ENCODE data around the gene KIAA1549. TPM values are rescaled to one million over a fixed set of nuclear protein-coding genes. Genes with fewer than 3 reads are reported as not detected.
"Not testable (repeated sequence)": the region's sequence is repeated elsewhere in the genome, so short reads cannot be mapped to it uniquely, and the experiment has no call there.

The KIAA1549 gene
- total and polyA plus RNA-seq, 5 experiments from 2014 or later: 0.39 to 0.47 TPM; not detected in 3

- Mint-ChIP-seq H3K27ac (peak overlapping the region in 2 of 10 donors; percentile 9 to 36), H3K4me1 (peaks cover 7 to 13% (median 10%) of the 10 kb centered on the region in 4 donors)
- H3K4me3 Mint-ChIP-seq, H3K27me3 Mint-ChIP-seq, DNase-seq, POLR2A ChIA-PET, H3K36me3 Mint-ChIP-seq, H3K9me3 Mint-ChIP-seq, ATAC-seq: not testable (repeated sequence)
Measured at GRCh38 chr7:138797046-138797445, 184.1 kb downstream of the KIAA1549 start.

DNA sequence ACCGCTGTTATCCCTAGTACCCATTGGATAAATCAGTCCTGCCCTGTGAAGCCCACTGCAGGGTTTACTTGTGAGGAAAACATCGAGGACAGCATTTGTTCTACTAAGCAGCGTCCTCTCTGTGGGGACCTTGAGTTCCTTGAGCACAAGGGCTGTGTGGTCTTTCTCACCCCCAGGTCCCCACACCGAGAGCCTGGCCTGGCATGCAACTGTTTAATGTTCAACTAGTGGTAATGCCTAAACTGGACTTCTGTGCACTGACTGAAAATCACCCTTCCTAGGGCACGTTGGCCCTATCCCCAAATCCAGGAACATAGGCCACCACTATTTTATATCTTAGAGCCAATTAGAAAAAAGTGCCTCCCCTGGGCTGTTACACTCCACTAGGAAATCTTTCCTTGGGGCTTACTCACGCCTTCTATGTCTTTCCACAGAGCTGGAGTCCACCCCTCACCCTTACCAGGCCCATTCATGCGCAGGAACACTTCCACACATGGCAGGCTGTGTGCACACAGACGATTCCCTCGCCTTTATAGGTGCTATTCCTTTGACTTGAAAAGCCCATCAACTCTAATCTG lies 185.1 kb downstream of the KIAA1549 start:
- POLR2A ChIA-PET: no interaction called here
- ATAC-seq: no peak
- H3K9me3 Mint-ChIP-seq: peaks cover 0 to 4% (median 0%) of the 10 kb centered on the region in 9 donors
- H3K4me3 Mint-ChIP-seq: no peak overlapping the region
- peaks cover 0 to 3% (median 0%) of the 10 kb centered on the region in 3 donors for H3K36me3 Mint-ChIP-seq
- H3K27ac Mint-ChIP-seq: no peak overlapping the region
- DNase-seq: no peak
- H3K27me3 Mint-ChIP-seq: peaks cover 0 to 3% (median 0%) of the 10 kb centered on the region in 5 donors
- H3K4me1 Mint-ChIP-seq: peaks cover 7 to 13% (median 10%) of the 10 kb centered on the region in 4 donors

DNA sequence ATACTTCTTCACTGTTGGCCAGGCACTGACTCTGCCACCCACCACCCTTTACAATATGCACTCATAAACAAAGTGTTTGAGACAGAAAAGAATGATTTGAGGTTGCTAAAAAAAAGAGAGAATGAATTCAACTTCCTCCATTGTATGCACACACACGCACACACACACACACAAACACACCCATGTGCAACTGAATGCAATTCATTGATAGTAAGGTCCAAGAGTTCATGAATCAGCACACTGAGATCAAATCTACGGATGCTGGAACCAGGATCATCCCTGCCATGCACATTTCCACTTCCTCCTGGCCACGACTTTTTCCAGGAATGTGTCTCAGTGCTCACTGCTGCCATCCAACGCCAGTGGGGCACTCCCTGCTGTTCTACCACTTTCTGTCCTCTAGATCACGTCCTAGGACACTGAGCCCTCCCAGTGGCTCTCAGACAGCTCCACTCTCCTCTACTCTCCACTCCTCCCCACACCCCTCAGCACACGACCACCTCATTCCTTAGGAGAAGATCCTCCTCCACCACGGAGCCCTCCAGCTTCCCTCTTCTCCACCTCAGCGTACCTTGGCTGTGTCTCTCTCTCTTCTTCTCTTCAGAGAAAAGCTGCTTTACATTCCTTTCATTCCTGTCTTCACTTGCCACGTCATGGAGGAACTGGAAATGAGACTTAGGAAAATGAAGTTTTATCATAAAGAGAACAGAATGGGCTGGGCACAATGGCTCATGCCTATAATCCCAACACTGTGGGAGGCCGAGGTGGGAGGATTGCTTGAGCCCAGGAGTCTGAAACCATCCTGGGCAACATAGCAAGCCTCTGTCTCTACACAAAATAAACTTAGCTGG lies 195.4 kb downstream of the KIAA1549 start:
- Mint-ChIP-seq H3K27ac (peak overlapping the region in 1 of 10 donors; percentile 74), H3K4me1 (no peaks in the 10 kb centered on the region), H3K4me3 (no peak overlapping the region), H3K27me3 (peaks cover 0 to 9% (median 3%) of the 10 kb centered on the region in 5 donors), H3K9me3 (peaks cover 0 to 42% (median 13%) of the 10 kb centered on the region in 9 donors), H3K36me3 (peaks cover 0 to 25% (median 17%) of the 10 kb centered on the region in 3 donors)
- POLR2A ChIA-PET: no interaction called here
- DNase-seq (no peak), ATAC-seq (no peak)

- Mint-ChIP-seq H3K36me3 (peaks cover 0 to 25% (median 17%) of the 10 kb centered on the region in 3 donors), H3K4me1 (no peaks in the 10 kb centered on the region), H3K9me3 (peaks cover 0 to 42% (median 13%) of the 10 kb centered on the region in 9 donors), H3K4me3 (no peak overlapping the region), H3K27ac (no peak overlapping the region), H3K27me3 (peaks cover 0 to 9% (median 3%) of the 10 kb centered on the region in 5 donors)
- POLR2A ChIA-PET: no interaction called here
- DNase-seq (no peak), ATAC-seq (no peak)
Measured at GRCh38 chr7:138784692-138785091, 196.5 kb downstream of the KIAA1549 start.

Other genes with a start within 250 kb of the KIAA1549 start
- gene TMEM213, start 183.4 kb downstream of the KIAA1549 start, total RNA-seq: not detected
- not detected for gene TMEM213, start 183.4 kb downstream of the KIAA1549 start, polyA plus RNA-seq
- gene ATP6V0A4, start 183.2 kb downstream of the KIAA1549 start, total RNA-seq: not detected
- not detected for gene ATP6V0A4, start 183.2 kb downstream of the KIAA1549 start, polyA plus RNA-seq
- gene ZC3HAV1L, start 54.7 kb upstream of the KIAA1549 start, total RNA-seq: under 1 TPM; 0.26 to 0.36 TPM
- under 1 TPM in 1 of 3 donors, not detected in 2; 0.23 TPM for gene ZC3HAV1L, start 54.7 kb upstream of the KIAA1549 start, polyA plus RNA-seq
- gene ZC3HAV1, start 128.3 kb upstream of the KIAA1549 start, total RNA-seq: 100 to 1,000 TPM; 202 to 214 TPM
- gene ZC3HAV1, start 128.3 kb upstream of the KIAA1549 start, polyA plus RNA-seq: 100 to 1,000 TPM; 144 to 188 (median 162) TPM
- 10 to 100 TPM; 29.3 to 31.5 TPM for gene UBN2, start 249.8 kb upstream of the KIAA1549 start, total RNA-seq
- 1 to 10 TPM; 3.5 to 5.9 (median 3.6) TPM for gene UBN2, start 249.8 kb upstream of the KIAA1549 start, polyA plus RNA-seq